IPS DF 19.7 (cell line): ENCODE data around the gene RB1.
"Not testable (repeated sequence)": the region's sequence is repeated elsewhere in the genome, so short reads cannot be mapped to it uniquely, and the experiment has no call there.

ENCODE experiments used
- DNase-seq: peaks from one replicate; pipeline ENCODE4 v3.0.0-alpha.2; 2013; ENCODE audit warnings: low read depth, low spot score

RB1 gene

GRCh38 chr13:48297131-48297786, 6.3 kb upstream of the RB1 start:
- DNase-seq, result no peak

- DNase-seq, result no peak
Measured at GRCh38 chr13:48299591-48299990, 4.0 kb upstream of the RB1 start.

- no peak for DNase-seq
Measured at GRCh38 chr13:48302871-48303358, 636 bp upstream of the RB1 start.

- no peak for DNase-seq
Measured at GRCh38 chr13:48304143-48304876, 759 bp downstream of the RB1 start.

- no peak for DNase-seq
Measured at GRCh38 chr13:48311223-48311622, 7.7 kb downstream of the RB1 start.

GRCh38 chr13:48315969-48316650, 12.6 kb downstream of the RB1 start:
- DNase-seq, result no peak

- no peak for DNase-seq
Measured at GRCh38 chr13:48316826-48317510, 13.4 kb downstream of the RB1 start.

GRCh38 chr13:48317511-48318376, 14.2 kb downstream of the RB1 start:
- DNase-seq, result no peak

- no peak for DNase-seq
Measured at GRCh38 chr13:48318377-48318811, 14.8 kb downstream of the RB1 start.

GRCh38 chr13:48318821-48319511, 15.4 kb downstream of the RB1 start:
- DNase-seq, result no peak

- DNase-seq, result no peak
Measured at GRCh38 chr13:48319531-48320398, 16.2 kb downstream of the RB1 start.

- DNase-seq, result no peak
Measured at GRCh38 chr13:48320399-48320790, 16.8 kb downstream of the RB1 start.

GRCh38 chr13:48320891-48321510, 17.4 kb downstream of the RB1 start:
- DNase-seq, result no peak

- DNase-seq, result no peak
Measured at GRCh38 chr13:48322294-48322693, 18.7 kb downstream of the RB1 start.

GRCh38 chr13:48333976-48334375, 30.4 kb downstream of the RB1 start:
- no peak for DNase-seq

GRCh38 chr13:48334534-48335127, 31.1 kb downstream of the RB1 start:
- DNase-seq, result no peak

- not testable (repeated sequence) for DNase-seq
Measured at GRCh38 chr13:48339198-48339597, 35.6 kb downstream of the RB1 start.

GRCh38 chr13:48344264-48344663, 40.7 kb downstream of the RB1 start:
- no peak for DNase-seq

GRCh38 chr13:48346583-48346982, 43.0 kb downstream of the RB1 start:
- DNase-seq, result no peak
